Ascending aorta (tissue), 2 donors: Measurements from ENCODE around the gene HECTD1. TPM values are rescaled to one million over a fixed set of nuclear protein-coding genes. Genes with fewer than 3 reads are reported as not detected.
"Not testable (repeated sequence)": the region's sequence is repeated elsewhere in the genome, so short reads cannot be mapped to it uniquely, and the experiment has no call there.

ENCODE experiments used
- DNase-seq, 2 donors: peaks; one replicate each; pipeline ENCODE4 v3.0.0-alpha.2; 2019; ENCODE audit warnings: low spot score in 2 of 2
- H3K27ac ChIP-seq, 2 donors: fragments of 200-600 bp; sonication (generic); one replicate each; pipeline ENCODE4 v1.5.1; 2016 to 2017; ENCODE audit warnings: mild to moderate bottlenecking in 1 of 2
- H3K27me3 ChIP-seq: fragments of 200-600 bp; sonication (generic); one replicate; pipeline ENCODE4 v1.5.1; 2017
- H3K36me3 ChIP-seq, 2 donors: fragments of 200-600 bp; sonication (generic); one replicate each; pipeline ENCODE4 v1.5.1; 2016
- H3K4me1 ChIP-seq, 2 donors: fragments of 200-600 bp; sonication (generic); one replicate each; pipeline ENCODE4 v1.5.1; 2016 to 2017; ENCODE audit warnings: mild to moderate bottlenecking in 1 of 2
- H3K4me3 ChIP-seq, 2 donors: fragments of 200-600 bp; sonication (generic); one replicate each; pipeline ENCODE4 v1.5.1; 2016 to 2017; ENCODE audit warnings: mild to moderate bottlenecking in 1 of 2
- H3K9me3 ChIP-seq, 2 donors: fragments of 200-600 bp; sonication (generic); one replicate each; pipeline ENCODE4 v1.5.1; 2016
- intact Hi-C: fragments of 100-400 bp; cut with DNase I; formaldehyde crosslinking; loops from one replicate; pipeline ENCODE4 v1.15.1; 2023
- total RNA-seq: library from RNA; depleted of rRNA; stranded (reverse); fragments of >200 nt; gene quantifications from one replicate; pipeline ENCODE4 v1.1.0, GENCODE V29; 2016
- TF ChIP-seq, protein P1 (sequence below), 3 experiments: fragments of 200-600 bp in 2 of 3; fragments of 450-650 bp in 1 of 3; sonication (generic) in 2 of 3; IDR thresholded peaks; one replicate each; pipeline ENCODE4 v1.5.1; 2016 to 2019; ENCODE audit warnings: antibody characterized with exemption in 3 of 3, mild to moderate bottlenecking in 1 of 3, moderate library complexity in 1 of 3

HECTD1 gene
- total RNA-seq, 1 donor from 2014 or later, result 63.6 TPM

DNA sequence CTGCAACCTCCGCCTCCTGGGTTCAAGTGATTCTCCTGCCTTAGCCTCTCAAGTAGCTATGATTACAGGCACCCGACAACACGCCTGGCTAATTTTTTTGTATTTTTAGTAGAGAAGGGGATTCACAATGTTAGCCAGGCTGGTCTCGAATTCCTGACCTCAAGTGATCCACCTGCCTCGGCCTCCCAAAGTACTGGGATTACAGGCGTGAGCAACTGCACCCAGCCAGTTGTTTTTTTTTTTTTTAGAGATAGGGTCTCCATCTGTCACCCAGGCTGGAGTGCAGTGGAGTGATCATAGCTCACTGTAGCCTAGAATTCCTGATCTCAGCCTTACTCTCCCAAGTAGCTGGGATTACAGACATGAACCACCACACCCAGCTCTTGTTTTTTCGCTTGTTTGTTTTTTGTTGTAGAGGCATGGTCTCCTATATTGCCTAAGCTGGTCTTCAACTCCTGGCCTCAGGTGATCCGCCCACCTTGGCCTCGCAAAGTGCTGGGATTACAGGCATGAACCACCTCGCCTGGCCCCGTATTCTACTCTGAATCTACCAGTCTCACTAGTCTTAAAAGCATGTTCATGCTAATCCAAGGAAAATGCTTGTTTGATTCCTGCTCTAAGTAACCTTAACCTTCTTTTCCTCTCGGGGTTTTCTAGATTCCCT lies 149.8 kb downstream of the HECTD1 start:
- no peak for DNase-seq
- intact Hi-C loops, result no loop called here
- no peak overlapping the region for H3K27ac ChIP-seq
- no peaks in the 10 kb centered on the region for H3K9me3 ChIP-seq
- no peaks in the 10 kb centered on the region for H3K4me1 ChIP-seq
- TF ChIP-seq, protein P1, sequence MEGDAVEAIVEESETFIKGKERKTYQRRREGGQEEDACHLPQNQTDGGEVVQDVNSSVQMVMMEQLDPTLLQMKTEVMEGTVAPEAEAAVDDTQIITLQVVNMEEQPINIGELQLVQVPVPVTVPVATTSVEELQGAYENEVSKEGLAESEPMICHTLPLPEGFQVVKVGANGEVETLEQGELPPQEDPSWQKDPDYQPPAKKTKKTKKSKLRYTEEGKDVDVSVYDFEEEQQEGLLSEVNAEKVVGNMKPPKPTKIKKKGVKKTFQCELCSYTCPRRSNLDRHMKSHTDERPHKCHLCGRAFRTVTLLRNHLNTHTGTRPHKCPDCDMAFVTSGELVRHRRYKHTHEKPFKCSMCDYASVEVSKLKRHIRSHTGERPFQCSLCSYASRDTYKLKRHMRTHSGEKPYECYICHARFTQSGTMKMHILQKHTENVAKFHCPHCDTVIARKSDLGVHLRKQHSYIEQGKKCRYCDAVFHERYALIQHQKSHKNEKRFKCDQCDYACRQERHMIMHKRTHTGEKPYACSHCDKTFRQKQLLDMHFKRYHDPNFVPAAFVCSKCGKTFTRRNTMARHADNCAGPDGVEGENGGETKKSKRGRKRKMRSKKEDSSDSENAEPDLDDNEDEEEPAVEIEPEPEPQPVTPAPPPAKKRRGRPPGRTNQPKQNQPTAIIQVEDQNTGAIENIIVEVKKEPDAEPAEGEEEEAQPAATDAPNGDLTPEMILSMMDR (IDR thresholded peaks at IDR 0.05), result no peak
- no peak overlapping the region for H3K4me3 ChIP-seq
- H3K27me3 ChIP-seq, result no peaks in the 10 kb centered on the region
- H3K36me3 ChIP-seq, result no peaks in the 10 kb centered on the region

DNA sequence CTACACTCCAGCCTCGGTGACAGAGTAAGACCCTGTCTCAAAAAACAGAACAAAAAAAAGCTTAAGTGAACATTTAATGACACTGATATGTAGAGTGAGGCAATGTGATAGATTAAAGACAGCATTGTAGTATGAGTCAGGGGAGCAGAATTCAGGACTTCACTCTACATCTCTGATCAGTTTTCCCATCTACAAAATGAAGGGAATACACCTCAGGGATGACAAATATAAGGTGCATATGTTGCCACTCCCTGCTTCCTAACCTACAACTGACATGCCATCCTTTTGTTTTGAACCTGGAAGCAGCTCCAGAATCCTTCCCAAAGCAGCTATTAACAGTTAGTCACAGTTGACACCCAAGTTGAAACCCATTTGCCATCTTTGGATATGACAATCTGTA lies 150.6 kb downstream of the HECTD1 start:
- no peaks in the 10 kb centered on the region for H3K9me3 ChIP-seq
- no peaks in the 10 kb centered on the region for H3K27me3 ChIP-seq
- intact Hi-C loops, result no loop called here

DNA sequence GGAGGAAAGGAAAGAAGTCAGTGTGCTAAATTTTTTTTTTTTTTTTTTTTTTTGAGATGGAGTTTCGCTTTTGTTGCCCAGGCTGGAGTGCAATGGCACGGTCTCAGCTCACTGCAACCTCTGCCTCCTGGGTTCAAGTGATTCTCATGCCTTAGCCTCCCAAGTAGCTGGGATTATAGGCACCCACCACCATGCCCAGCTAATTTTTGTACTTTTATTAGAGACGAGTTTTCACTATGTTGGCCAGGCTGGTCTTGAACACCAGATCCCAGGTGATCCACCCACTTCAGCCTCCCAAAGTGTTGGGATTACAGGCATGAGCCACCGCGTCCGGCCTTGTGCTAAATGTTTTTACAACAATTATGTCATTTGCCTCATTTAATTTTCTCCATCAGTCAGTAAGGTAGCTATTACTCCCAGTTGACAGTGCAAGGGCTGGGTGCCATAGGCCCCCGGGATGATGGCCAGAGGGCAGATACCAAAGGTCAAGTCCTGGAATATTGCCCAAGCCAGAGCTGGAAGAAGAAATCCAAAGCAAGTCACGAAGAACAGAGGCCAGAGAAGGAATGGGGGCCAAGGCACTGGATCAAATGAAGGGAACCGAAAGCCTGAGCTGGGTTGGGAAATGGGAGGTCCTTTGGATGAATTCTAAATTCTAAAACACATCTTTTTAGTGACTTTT lies 154.5 kb downstream of the HECTD1 start:
- intact Hi-C loops, H3K9me3 ChIP-seq, H3K36me3 ChIP-seq, H3K27me3 ChIP-seq, H3K4me1 ChIP-seq, H3K4me3 ChIP-seq: not testable (repeated sequence)
- DNase-seq, result peak; percentile 13 to 78
- peak overlapping the region in 1 of 2 donors; percentile 45 for H3K27ac ChIP-seq

More for the DNA sequence above, 150.6 kb downstream of the HECTD1 start:
- Histone ChIP-seq H3K4me3 (no peak overlapping the region), H3K4me1 (no peaks in the 10 kb centered on the region), H3K27ac (no peak overlapping the region), H3K36me3 (no peaks in the 10 kb centered on the region)
- DNase-seq, result no peak
- TF ChIP-seq, protein P1 (IDR thresholded peaks at IDR 0.05), result no peak

DNA sequence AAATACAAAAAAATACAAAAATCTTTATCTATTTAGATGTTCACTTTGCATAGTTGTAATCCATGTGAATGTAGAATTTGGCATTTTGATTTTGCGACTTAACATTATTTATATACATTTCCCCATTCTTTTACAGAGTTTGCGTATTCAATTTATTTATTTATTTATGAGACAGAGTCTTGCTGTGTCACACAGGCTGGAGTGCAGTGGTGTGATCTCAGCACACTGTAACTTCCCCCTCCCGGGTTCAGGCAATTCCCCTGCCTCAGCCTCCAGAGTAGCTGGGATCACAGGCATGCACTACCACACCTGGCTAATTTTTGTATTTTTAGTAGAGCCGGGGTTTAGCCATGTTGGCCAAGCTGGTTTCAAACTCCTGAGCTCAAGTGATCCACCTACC lies 156.1 kb downstream of the HECTD1 start:
- no peaks in the 10 kb centered on the region for H3K36me3 ChIP-seq
- no peaks in the 10 kb centered on the region for H3K27me3 ChIP-seq
- H3K27ac ChIP-seq, result no peak overlapping the region
- H3K9me3 ChIP-seq, result no peaks in the 10 kb centered on the region
- no peaks in the 10 kb centered on the region for H3K4me1 ChIP-seq
- H3K4me3 ChIP-seq, result no peak overlapping the region
- intact Hi-C loops, result no loop called here
- TF ChIP-seq, protein P1 (IDR thresholded peaks at IDR 0.05), result no peak
- DNase-seq, result no peak

DNA sequence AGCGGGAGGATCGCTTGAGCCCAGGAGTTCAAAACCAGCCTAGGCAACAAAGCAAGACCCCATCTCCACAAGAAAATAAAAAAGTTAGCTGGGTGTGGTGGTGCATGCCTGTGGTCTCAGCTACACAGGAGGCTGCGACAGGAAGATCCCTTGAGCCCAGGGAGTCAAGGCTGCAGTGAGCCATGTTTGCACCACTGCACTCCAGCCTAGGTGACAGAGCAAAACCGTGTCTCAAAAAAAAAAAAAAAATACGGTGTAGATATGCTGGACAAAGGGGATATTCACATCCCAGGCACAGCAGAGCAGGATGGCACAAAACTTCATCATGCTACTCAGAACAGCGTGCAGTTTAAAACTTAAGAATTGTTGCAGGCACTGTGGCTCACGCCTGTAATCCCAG lies 156.6 kb downstream of the HECTD1 start:
- Histone ChIP-seq H3K36me3 (no peaks in the 10 kb centered on the region), H3K27me3 (no peaks in the 10 kb centered on the region), H3K4me3 (no peak overlapping the region), H3K4me1 (no peaks in the 10 kb centered on the region), H3K27ac (no peak overlapping the region), H3K9me3 (no peaks in the 10 kb centered on the region)
- TF ChIP-seq, protein P1 (IDR thresholded peaks at IDR 0.05), result no peak
- no peak for DNase-seq
- intact Hi-C loops, result no loop called here

Other genes with a start within 250 kb of the HECTD1 start
- gene AP4S1, start 182.1 kb downstream of the HECTD1 start, total RNA-seq, result 4.2 TPM
- gene STRN3, start 181.4 kb downstream of the HECTD1 start, total RNA-seq, result 38.5 TPM
- gene HEATR5A, start 212.8 kb upstream of the HECTD1 start, total RNA-seq, result 11.6 TPM
- 120 TPM for gene DTD2, start 249.7 kb upstream of the HECTD1 start, total RNA-seq